Right lobe of liver (tissue), 4 donors: Measurements from ENCODE around the gene HNMT.

ENCODE experiments used
- CTCF ChIP-seq, 4 donors: fragments of 200-600 bp in 3 of 4; fragments of 450-650 bp in 1 of 4; IDR thresholded peaks; one replicate each; pipeline versions ENCODE4 v1.5.1 to v1.8.0; 2016 to 2022; ENCODE audit warnings: antibody characterized with exemption in 4 of 4, mild to moderate bottlenecking in 2 of 4
- POLR2A ChIP-seq: fragments of 450-650 bp; IDR thresholded peaks from one replicate; pipeline ENCODE4 v1.6.1; 2017; ENCODE audit warnings: antibody characterized with exemption, mild to moderate bottlenecking
- donor health status: DM: no; HTN: no; CAD: no.
- donor health status: DM: no; HTN: no; CAD: no.
- donor health status: DM: no; HTN: yes; CAD: no.

DNA sequence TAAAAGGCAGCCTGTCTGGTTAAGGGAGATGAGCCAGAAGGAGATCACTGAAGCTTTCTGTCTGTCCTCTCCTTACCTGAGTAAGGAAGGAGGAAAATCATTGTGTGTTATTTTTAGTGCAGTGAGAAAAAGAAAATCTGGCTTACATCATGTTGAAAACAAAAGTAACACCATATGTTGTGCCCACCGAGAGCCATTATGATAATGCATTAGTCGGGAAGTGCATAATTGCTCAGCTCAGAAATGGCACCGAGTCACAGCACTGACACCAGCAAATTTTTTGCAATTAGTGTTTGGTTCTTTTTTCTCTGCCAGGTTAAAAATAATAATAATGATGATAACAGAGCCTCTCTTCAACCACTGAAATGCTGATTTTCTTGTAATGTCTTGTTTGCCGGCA, 46.6 kb downstream of the HNMT start:
- TF ChIP-seq CTCF (IDR thresholded peaks at IDR 0.05): no peak
- no peak for TF ChIP-seq POLR2A
